Endodermal cell (in vitro differentiated cells): ENCODE data around the gene TMEM158. TPM values are rescaled to one million over a fixed set of nuclear protein-coding genes. Genes with fewer than 3 reads are reported as not detected.

Experiments
- DNase-seq: peaks from one replicate; pipeline ENCODE4 v3.0.0-alpha.2; 2017
- H3K27ac ChIP-seq: 2 replicates; pipeline ENCODE4 v1.5.1; 2013; ENCODE audit warnings: mild to moderate bottlenecking, low read depth, low read length, moderate library complexity
- H3K27me3 ChIP-seq: 2 replicates; pipeline ENCODE4 v1.6.1; 2013; ENCODE audit warnings: mild to moderate bottlenecking, low read length, moderate library complexity; ENCODE audit not compliant: insufficient read depth, control insufficient read depth, poor library complexity, severe bottlenecking
- H3K36me3 ChIP-seq: 2 replicates; pipeline ENCODE4 v1.7.0; 2013; ENCODE audit warnings: mild to moderate bottlenecking, low read length, moderate library complexity; ENCODE audit not compliant: control insufficient read depth, insufficient read depth
- H3K4me1 ChIP-seq: one replicate; pipeline ENCODE4 v1.7.0; 2013; ENCODE audit warnings: low read length; ENCODE audit not compliant: control insufficient read depth, insufficient read depth
- H3K4me3 ChIP-seq: 2 replicates; pipeline ENCODE4 v1.5.1; 2013; ENCODE audit warnings: mild to moderate bottlenecking, low read length, moderate library complexity
- H3K9ac ChIP-seq: 2 replicates; pipeline ENCODE4 v1.6.1; 2013; ENCODE audit warnings: mild to moderate bottlenecking, low read length, moderate library complexity; ENCODE audit not compliant: poor library complexity, severe bottlenecking; ENCODE audit errors: extremely low read depth
- H3K9me3 ChIP-seq: 2 replicates; pipeline ENCODE4 v1.6.1; 2013; ENCODE audit warnings: mild to moderate bottlenecking, low read length, moderate library complexity; ENCODE audit not compliant: control insufficient read depth
- H3K27ac Mint-ChIP-seq: 2 replicates; pipeline ENCODE4 v1.8.0; 2020; ENCODE audit warnings: mixed read lengths
- H3K27me3 Mint-ChIP-seq: 2 replicates; pipeline ENCODE4 v1.8.0; 2021; ENCODE audit warnings: mild to moderate bottlenecking, mixed read lengths; ENCODE audit not compliant: insufficient read depth
- H3K36me3 Mint-ChIP-seq: 2 replicates; pipeline ENCODE4 v1.8.0; 2020; ENCODE audit warnings: low read depth, mixed read lengths
- H3K4me1 Mint-ChIP-seq: 2 replicates; pipeline ENCODE4 v1.8.0; 2020; ENCODE audit warnings: mixed read lengths
- H3K4me3 Mint-ChIP-seq: 2 replicates; pipeline ENCODE4 v1.8.0; 2020; ENCODE audit warnings: mild to moderate bottlenecking, moderate library complexity, mixed read lengths
- H3K9me3 Mint-ChIP-seq: 2 replicates; pipeline ENCODE4 v1.8.0; 2020; ENCODE audit warnings: mild to moderate bottlenecking, mixed read lengths
- whole genome bisulfite sequencing, 2 experiments: methylation state at CpG; one replicate each; pipeline versions ENCODE4 v1.1.5 to v1.1.7; 2013; ENCODE audit warnings: missing lambda C conversion rate in 2 of 2, mixed read lengths in 1 of 2; ENCODE audit not compliant: insufficient coverage in 1 of 2, insufficient read length in 1 of 2; 5-methylcytosine and 5-hydroxymethylcytosine counted together
- total RNA-seq, 2 donors: library from RNA; stranded (reverse); fragmentation: NEBNext Ultra II Directional in 1 of 2; extraction: Animal tissue kit (Norgen Biotek cat#: 25700) in 1 of 2; gene quantifications; 2 replicates in 1 of 2; 3 replicates in 1 of 2; pipeline ENCODE4 v1.2.1, GENCODE V29; 2021
- TF ChIP-seq, protein P1 (sequence below): fragments of 200-600 bp; sonication (generic); conservative IDR thresholded peaks from 2 replicates; pipeline ENCODE4 v1.5.0; 2021; ENCODE audit warnings: antibody characterized with exemption, mild to moderate bottlenecking

Gene TMEM158
- total RNA-seq, 2 donors from 2014 or later = 0.31 to 5.5 TPM

DNA sequence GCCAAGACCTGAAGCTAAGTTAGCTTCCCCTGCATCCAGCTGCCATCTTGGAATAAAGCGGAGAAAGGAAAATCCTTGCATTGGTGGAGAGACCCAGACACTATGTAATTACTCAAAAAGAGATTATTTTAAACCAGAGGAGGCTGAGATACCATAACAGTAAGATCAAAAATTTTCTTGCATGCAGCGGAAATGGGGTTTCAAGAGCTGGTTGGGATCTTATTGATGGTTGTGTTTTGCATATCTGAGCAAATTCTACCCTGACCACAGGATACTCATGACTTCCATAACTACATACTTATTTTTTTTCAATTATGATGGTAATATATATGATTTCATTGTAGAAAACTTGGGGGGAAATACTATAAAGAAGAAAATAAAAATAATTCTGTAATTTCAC lies 17.5 kb downstream of the TMEM158 start:
- TF ChIP-seq, protein P1, sequence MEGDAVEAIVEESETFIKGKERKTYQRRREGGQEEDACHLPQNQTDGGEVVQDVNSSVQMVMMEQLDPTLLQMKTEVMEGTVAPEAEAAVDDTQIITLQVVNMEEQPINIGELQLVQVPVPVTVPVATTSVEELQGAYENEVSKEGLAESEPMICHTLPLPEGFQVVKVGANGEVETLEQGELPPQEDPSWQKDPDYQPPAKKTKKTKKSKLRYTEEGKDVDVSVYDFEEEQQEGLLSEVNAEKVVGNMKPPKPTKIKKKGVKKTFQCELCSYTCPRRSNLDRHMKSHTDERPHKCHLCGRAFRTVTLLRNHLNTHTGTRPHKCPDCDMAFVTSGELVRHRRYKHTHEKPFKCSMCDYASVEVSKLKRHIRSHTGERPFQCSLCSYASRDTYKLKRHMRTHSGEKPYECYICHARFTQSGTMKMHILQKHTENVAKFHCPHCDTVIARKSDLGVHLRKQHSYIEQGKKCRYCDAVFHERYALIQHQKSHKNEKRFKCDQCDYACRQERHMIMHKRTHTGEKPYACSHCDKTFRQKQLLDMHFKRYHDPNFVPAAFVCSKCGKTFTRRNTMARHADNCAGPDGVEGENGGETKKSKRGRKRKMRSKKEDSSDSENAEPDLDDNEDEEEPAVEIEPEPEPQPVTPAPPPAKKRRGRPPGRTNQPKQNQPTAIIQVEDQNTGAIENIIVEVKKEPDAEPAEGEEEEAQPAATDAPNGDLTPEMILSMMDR = no peak
- no peak overlapping the region for H3K4me3 Mint-ChIP-seq
- H3K27ac Mint-ChIP-seq = no peak overlapping the region

DNA sequence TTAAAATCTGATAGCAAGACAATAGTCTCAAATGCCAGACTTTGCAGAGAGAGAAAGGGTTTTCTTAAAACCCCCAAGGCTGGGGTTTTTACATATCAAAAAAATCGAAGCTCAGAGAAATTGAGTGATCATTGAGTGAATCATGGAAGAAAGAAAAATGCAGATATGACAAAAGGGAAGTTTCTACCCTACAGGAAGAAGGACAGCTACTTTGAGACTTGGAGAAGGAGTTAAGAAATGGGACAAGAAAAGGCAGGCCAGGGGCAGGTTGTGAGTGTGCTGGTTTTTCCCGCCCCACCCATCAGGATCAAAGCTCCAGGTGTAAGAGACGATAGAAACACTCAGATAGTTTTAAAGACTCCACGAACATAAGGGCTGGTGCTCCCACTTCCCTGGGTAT lies 18.6 kb downstream of the TMEM158 start:
- Mint-ChIP-seq H3K36me3 (no peaks in the 10 kb centered on the region), H3K27me3 (peaks cover 24% of the 10 kb centered on the region), H3K4me1 (peaks cover 2% of the 10 kb centered on the region), H3K27ac (no peak overlapping the region), H3K4me3 (no peak overlapping the region), H3K9me3 (no peaks in the 10 kb centered on the region)
- TF ChIP-seq, protein P1 = no peak
- H3K4me3 ChIP-seq = no peak overlapping the region
- no peaks in the 10 kb centered on the region for H3K36me3 ChIP-seq
- H3K27ac ChIP-seq = no peak overlapping the region
- no peaks in the 10 kb centered on the region for H3K9me3 ChIP-seq
- H3K27me3 ChIP-seq = no peaks in the 10 kb centered on the region
- no peak for DNase-seq
- WGBS, 2 experiments = 83 to 91% methylated on average over 4 of the region's 4 CpGs
- no peaks in the 10 kb centered on the region for H3K4me1 ChIP-seq
- no peak overlapping the region for H3K9ac ChIP-seq

More for the DNA sequence above, 17.5 kb downstream of the TMEM158 start:
- Histone ChIP-seq H3K4me1 (no peaks in the 10 kb centered on the region), H3K9ac (no peak overlapping the region), H3K27ac (no peak overlapping the region), H3K27me3 (no peaks in the 10 kb centered on the region), H3K9me3 (no peaks in the 10 kb centered on the region), H3K4me3 (no peak overlapping the region), H3K36me3 (no peaks in the 10 kb centered on the region)
- Mint-ChIP-seq H3K36me3 (no peaks in the 10 kb centered on the region), H3K9me3 (no peaks in the 10 kb centered on the region), H3K27me3 (peaks cover 22% of the 10 kb centered on the region), H3K4me1 (peaks cover 2% of the 10 kb centered on the region)
- 97 to 100% methylated on average over 1 to 2 of the region's 2 CpGs for WGBS, 2 experiments
- DNase-seq = no peak

DNA sequence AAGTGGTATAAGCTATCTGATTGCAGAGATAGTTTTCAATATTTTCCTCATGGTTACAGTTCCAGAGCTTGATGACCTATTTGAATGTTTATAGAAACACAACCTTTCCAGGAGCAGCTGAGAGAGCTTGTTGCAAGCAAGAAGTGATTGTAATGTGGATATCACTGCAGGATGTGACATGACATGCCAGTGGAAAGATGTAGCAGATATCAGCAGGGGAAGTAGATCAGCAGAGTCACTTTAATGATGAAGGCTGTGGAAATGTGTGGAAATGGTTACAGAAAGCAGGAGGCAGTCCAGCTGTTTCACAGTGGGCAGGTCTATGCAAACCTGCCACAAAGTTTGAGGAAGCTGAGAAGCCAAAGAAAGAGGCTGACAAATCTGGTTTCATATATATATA lies 21.0 kb downstream of the TMEM158 start:
- no peaks in the 10 kb centered on the region for H3K36me3 ChIP-seq
- Mint-ChIP-seq H3K4me1 (no peaks in the 10 kb centered on the region), H3K9me3 (no peaks in the 10 kb centered on the region), H3K27me3 (peaks cover 23% of the 10 kb centered on the region), H3K36me3 (no peaks in the 10 kb centered on the region), H3K4me3 (no peak overlapping the region), H3K27ac (no peak overlapping the region)
- H3K9me3 ChIP-seq = no peaks in the 10 kb centered on the region
- H3K27ac ChIP-seq = no peak overlapping the region
- no peaks in the 10 kb centered on the region for H3K27me3 ChIP-seq
- no peak overlapping the region for H3K4me3 ChIP-seq
- TF ChIP-seq, protein P1 = no peak
- no peaks in the 10 kb centered on the region for H3K4me1 ChIP-seq
- DNase-seq = no peak
- H3K9ac ChIP-seq = no peak overlapping the region
